ENCODE results near the gene EPHB2.

Gene EPHB2

GRCh38 chr1:22895357-22895756 lies 184.7 kb downstream of the EPHB2 start:
- no peaks in the 10 kb centered on the region; the same call in none of the 2 replicates for H3K27me3 ChIP-seq (replicated peaks; ENCODE audit: control insufficient read depth, insufficient read depth, low read length)
- TF ChIP-seq CTCF (IDR thresholded peaks at IDR 0.05; ENCODE audit: insufficient read depth, low read length, poor library complexity, severe bottlenecking) = no peak
- DNase-seq (ENCODE audit: extremely low read depth, insufficient read length) = no peak
- no peaks in the 10 kb centered on the region for H3K36me3 ChIP-seq (ENCODE audit: control insufficient read depth, insufficient read depth, low read length)
- H3K4me3 ChIP-seq (replicated peaks; ENCODE audit: low read depth, low read length) = no peak overlapping the region

- no peaks in the 10 kb centered on the region for H3K36me3 ChIP-seq (ENCODE audit: control insufficient read depth, insufficient read depth, low read length)
- no peaks in the 10 kb centered on the region; the same call in none of the 2 replicates for H3K27me3 ChIP-seq (replicated peaks; ENCODE audit: control insufficient read depth, insufficient read depth, low read length)
Observed at GRCh38 chr1:22896184-22896583, 185.5 kb downstream of the EPHB2 start.

GRCh38 chr1:22900451-22900850 lies 189.8 kb downstream of the EPHB2 start:
- no peak overlapping the region for H3K4me3 ChIP-seq (replicated peaks; ENCODE audit: low read depth, low read length)
- no peak for DNase-seq (ENCODE audit: extremely low read depth, insufficient read length)
- H3K27me3 ChIP-seq (replicated peaks; ENCODE audit: control insufficient read depth, insufficient read depth, low read length) = peaks cover 1% of the 10 kb centered on the region
- H3K36me3 ChIP-seq (ENCODE audit: control insufficient read depth, insufficient read depth, low read length) = no peaks in the 10 kb centered on the region
- no peak for TF ChIP-seq CTCF (IDR thresholded peaks at IDR 0.05; ENCODE audit: insufficient read depth, low read length, poor library complexity, severe bottlenecking)

More at GRCh38 chr1:22896184-22896583, 185.5 kb downstream of the EPHB2 start:
- no peak for TF ChIP-seq CTCF (IDR thresholded peaks at IDR 0.05; ENCODE audit: insufficient read depth, low read length, poor library complexity, severe bottlenecking)
- H3K4me3 ChIP-seq (replicated peaks; ENCODE audit: low read depth, low read length) = no peak overlapping the region
- no peak for DNase-seq (ENCODE audit: extremely low read depth, insufficient read length)

- TF ChIP-seq CTCF (IDR thresholded peaks at IDR 0.05; ENCODE audit: insufficient read depth, low read length, poor library complexity, severe bottlenecking) = no peak
- no peak for DNase-seq (ENCODE audit: extremely low read depth, insufficient read length)
- no peak overlapping the region for H3K4me3 ChIP-seq (replicated peaks; ENCODE audit: low read depth, low read length)
- H3K27me3 ChIP-seq (replicated peaks; ENCODE audit: control insufficient read depth, insufficient read depth, low read length) = peaks cover 1% of the 10 kb centered on the region
- no peaks in the 10 kb centered on the region for H3K36me3 ChIP-seq (ENCODE audit: control insufficient read depth, insufficient read depth, low read length)
Observed at GRCh38 chr1:22903113-22903512, 192.5 kb downstream of the EPHB2 start.

- no peak for TF ChIP-seq CTCF (IDR thresholded peaks at IDR 0.05; ENCODE audit: insufficient read depth, low read length, poor library complexity, severe bottlenecking)
- H3K27me3 ChIP-seq (replicated peaks; ENCODE audit: control insufficient read depth, insufficient read depth, low read length) = peaks cover 1% of the 10 kb centered on the region
- H3K36me3 ChIP-seq (ENCODE audit: control insufficient read depth, insufficient read depth, low read length) = no peaks in the 10 kb centered on the region
- no peak overlapping the region for H3K4me3 ChIP-seq (replicated peaks; ENCODE audit: low read depth, low read length)
- no peak for DNase-seq (ENCODE audit: extremely low read depth, insufficient read length)
Observed at GRCh38 chr1:22906968-22907367, 196.3 kb downstream of the EPHB2 start.

GRCh38 chr1:22907528-22907927 lies 196.9 kb downstream of the EPHB2 start:
- no peak for DNase-seq (ENCODE audit: extremely low read depth, insufficient read length)
- Histone ChIP-seq H3K4me3 (replicated peaks; ENCODE audit: low read depth, low read length) (no peak overlapping the region), H3K27me3 (replicated peaks; ENCODE audit: control insufficient read depth, insufficient read depth, low read length) (peaks cover 1% of the 10 kb centered on the region), H3K36me3 (ENCODE audit: control insufficient read depth, insufficient read depth, low read length) (no peaks in the 10 kb centered on the region)
- no peak for TF ChIP-seq CTCF (IDR thresholded peaks at IDR 0.05; ENCODE audit: insufficient read depth, low read length, poor library complexity, severe bottlenecking)

All from GM06990 (cell line).